Measurements from ENCODE around the gene EP400.
A peak's percentile ranks its signal among the peaks of the same experiment; 100 is the strongest.

EP400 gene

GRCh38 chr12:132071040-132071810, 121.5 kb downstream of the EP400 start:
- ChIA-PET CTCF (interaction anchor here (0.6 to 0.7 kb wide), 2 partner anchors 467 to 624 kb away, joined by 3 read pairs; no protein-coding TSS in a partner anchor), POLR2A (no interaction called here)
- H3K4me3 ChIP-seq (ENCODE audit: low read depth, low read length): no peak overlapping the region
- H3K9me3 ChIP-seq (ENCODE audit: control insufficient read depth, insufficient read depth, low read depth, low read length): no peaks in the 10 kb centered on the region
- H3K27ac ChIP-seq (ENCODE audit: extremely low read depth, low read depth, low read length): no peak overlapping the region
- TF ChIP-seq ZFHX2 (tag by site-specific recombination; conservative IDR thresholded peaks at IDR 0.05): peak; percentile 62
- TF ChIP-seq ZBTB44 (tag by site-specific recombination; IDR thresholded peaks at IDR 0.05): no peak
- TF ChIP-seq EGR2 (tag by site-specific recombination; IDR thresholded peaks at IDR 0.05; ENCODE audit: low read depth): peak; percentile 76
- no peaks in the 10 kb centered on the region for H3K4me1 ChIP-seq (ENCODE audit: control insufficient read depth, insufficient read depth, low read length)
- peaks cover 11 to 69% of the 10 kb centered on the region in 2 experiments for H3K36me3 ChIP-seq (ENCODE audit: control insufficient read depth in 2 of 2, insufficient read depth in 1 of 2, low read length in 2 of 2)

- H3K4me1 ChIP-seq (ENCODE audit: control insufficient read depth, insufficient read depth, low read length): no peaks in the 10 kb centered on the region
- CTCF ChIA-PET: interaction anchor here (0.7 kb wide), 1 partner anchor 468 kb away, joined by 3 read pairs; no protein-coding TSS in a partner anchor
- TF ChIP-seq SP3 (tag by site-specific recombination; IDR thresholded peaks at IDR 0.05) (no peak), ZNF529 (tag by site-specific recombination; IDR thresholded peaks at IDR 0.05; ENCODE audit: insufficient replicate concordance) (no peak), EGR2 (tag by site-specific recombination; IDR thresholded peaks at IDR 0.05; ENCODE audit: low read depth) (peak; percentile 2; the same call in 1 of the 2 replicates)
- no peaks in the 10 kb centered on the region for H3K9me3 ChIP-seq (ENCODE audit: control insufficient read depth, insufficient read depth, low read depth, low read length)
- H3K36me3 ChIP-seq (ENCODE audit: control insufficient read depth in 2 of 2, insufficient read depth in 1 of 2, low read length in 2 of 2): peaks cover 11 to 69% of the 10 kb centered on the region in 2 experiments
- no peak overlapping the region for H3K27ac ChIP-seq (ENCODE audit: extremely low read depth, low read depth, low read length)
- POLR2A ChIA-PET: no interaction called here
- no peak overlapping the region for H3K4me3 ChIP-seq (ENCODE audit: low read depth, low read length)
Observed at GRCh38 chr12:132071830-132072384, 122.2 kb downstream of the EP400 start.

DNA sequence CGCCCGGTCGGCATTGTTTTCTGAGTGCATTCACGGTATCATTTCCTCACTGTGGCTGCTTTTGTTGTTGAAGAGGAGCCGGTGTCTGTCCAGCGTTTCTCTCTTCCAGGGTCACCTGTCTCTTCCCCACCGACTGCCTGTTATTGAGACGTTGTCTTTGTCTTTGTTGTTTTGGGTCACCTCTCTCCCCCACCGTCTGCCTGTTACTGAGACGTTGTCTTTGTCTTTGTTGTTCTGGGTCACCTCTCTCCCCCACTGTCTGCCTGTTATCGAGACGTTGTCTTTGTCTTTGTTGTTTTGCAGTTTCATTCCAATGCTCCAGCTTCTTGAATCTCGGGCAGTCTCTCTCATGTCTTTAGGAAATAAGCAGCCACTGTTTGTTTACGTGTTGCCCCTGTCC, 124.5 kb downstream of the EP400 start:
- CTCF ChIA-PET: interaction anchor here (0.7 kb wide), 1 partner anchor 341 kb away, joined by 3 read pairs; no protein-coding TSS in a partner anchor
- Histone ChIP-seq H3K36me3 (ENCODE audit: control insufficient read depth in 2 of 2, insufficient read depth in 1 of 2, low read length in 2 of 2) (peaks cover 14 to 68% of the 10 kb centered on the region in 2 experiments), H3K4me3 (ENCODE audit: low read depth, low read length) (no peak overlapping the region), H3K27ac (ENCODE audit: extremely low read depth, low read depth, low read length) (no peak overlapping the region), H3K9me3 (ENCODE audit: control insufficient read depth, insufficient read depth, low read depth, low read length) (no peaks in the 10 kb centered on the region), H3K4me1 (ENCODE audit: control insufficient read depth, insufficient read depth, low read length) (no peaks in the 10 kb centered on the region)
- POLR2A ChIA-PET: no interaction called here
- no peak for TF ChIP-seq ZNF138 (tag by site-specific recombination; IDR thresholded peaks at IDR 0.05; ENCODE audit: borderline replicate concordance)
- TF ChIP-seq ZNF146 (tag by site-specific recombination; IDR thresholded peaks at IDR 0.05): no peak
- TF ChIP-seq SCRT1 (tag by site-specific recombination; IDR thresholded peaks at IDR 0.05; ENCODE audit: borderline replicate concordance): no peak

DNA sequence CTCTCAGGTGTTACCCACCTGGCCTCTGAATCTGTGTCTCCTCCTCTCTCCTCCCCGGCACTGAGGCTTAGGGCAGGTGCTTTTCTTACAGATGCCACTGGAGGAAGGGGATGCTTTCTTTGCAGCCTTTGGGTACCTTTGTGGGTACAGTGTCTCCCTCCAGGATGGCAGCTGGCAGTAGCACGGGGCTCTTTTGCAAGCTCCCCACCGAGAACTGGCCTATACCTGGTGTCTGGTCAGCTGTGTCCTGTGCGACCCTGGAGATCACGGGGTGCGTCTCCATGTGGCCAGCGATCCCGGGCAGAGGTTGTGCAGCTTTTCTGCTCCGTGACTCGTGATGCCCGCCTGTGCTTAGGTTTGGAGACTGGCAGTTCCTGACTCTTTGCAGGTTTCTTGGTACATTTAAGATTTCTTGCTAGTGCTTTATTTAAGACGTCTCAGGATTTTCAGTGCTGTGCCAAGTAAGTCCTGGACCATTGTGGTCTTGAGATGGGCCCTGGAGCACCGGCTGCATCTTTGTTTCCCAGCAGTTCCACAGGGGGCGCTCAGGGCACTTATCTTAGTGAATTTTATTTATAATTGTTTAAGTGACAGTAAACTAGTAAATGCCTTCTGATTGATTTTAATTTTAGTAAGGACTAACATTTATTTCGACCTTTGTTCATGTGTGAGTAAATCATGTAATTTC, 125.4 kb downstream of the EP400 start:
- TF ChIP-seq, protein P1, sequence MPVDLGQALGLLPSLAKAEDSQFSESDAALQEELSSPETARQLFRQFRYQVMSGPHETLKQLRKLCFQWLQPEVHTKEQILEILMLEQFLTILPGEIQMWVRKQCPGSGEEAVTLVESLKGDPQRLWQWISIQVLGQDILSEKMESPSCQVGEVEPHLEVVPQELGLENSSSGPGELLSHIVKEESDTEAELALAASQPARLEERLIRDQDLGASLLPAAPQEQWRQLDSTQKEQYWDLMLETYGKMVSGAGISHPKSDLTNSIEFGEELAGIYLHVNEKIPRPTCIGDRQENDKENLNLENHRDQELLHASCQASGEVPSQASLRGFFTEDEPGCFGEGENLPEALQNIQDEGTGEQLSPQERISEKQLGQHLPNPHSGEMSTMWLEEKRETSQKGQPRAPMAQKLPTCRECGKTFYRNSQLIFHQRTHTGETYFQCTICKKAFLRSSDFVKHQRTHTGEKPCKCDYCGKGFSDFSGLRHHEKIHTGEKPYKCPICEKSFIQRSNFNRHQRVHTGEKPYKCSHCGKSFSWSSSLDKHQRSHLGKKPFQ (tag by site-specific recombination; IDR thresholded peaks at IDR 0.05): no peak
- TF ChIP-seq ZNF366 (tag by site-specific recombination; conservative IDR thresholded peaks at IDR 0.05): no peak
- no peak for TF ChIP-seq GLI4 (tag by site-specific recombination; IDR thresholded peaks at IDR 0.05)
- no peak for TF ChIP-seq ZNF274 (IDR thresholded peaks at IDR 0.05; ENCODE audit: low read length)
- no peak for TF ChIP-seq ZNF274 (tag by site-specific recombination; IDR thresholded peaks at IDR 0.05; ENCODE audit: borderline replicate concordance)
- TF ChIP-seq ZNF146 (tag by site-specific recombination; IDR thresholded peaks at IDR 0.05): no peak
- no peak for TF ChIP-seq ZNF292 (tag by site-specific recombination; IDR thresholded peaks at IDR 0.05; ENCODE audit: borderline replicate concordance, low read depth)
- TF ChIP-seq ZNF521 (tag by site-specific recombination; IDR thresholded peaks at IDR 0.05): no peak
- TF ChIP-seq REST (tag by site-specific recombination; IDR thresholded peaks at IDR 0.05): no peak
- TF ChIP-seq ZNF202 (tag by site-specific recombination; IDR thresholded peaks at IDR 0.05; ENCODE audit: borderline replicate concordance): no peak
- Histone ChIP-seq H3K27ac (ENCODE audit: extremely low read depth, low read depth, low read length) (no peak overlapping the region), H3K4me1 (ENCODE audit: control insufficient read depth, insufficient read depth, low read length) (no peaks in the 10 kb centered on the region), H3K36me3 (ENCODE audit: control insufficient read depth in 2 of 2, insufficient read depth in 1 of 2, low read length in 2 of 2) (peaks cover 14 to 61% of the 10 kb centered on the region in 2 experiments), H3K9me3 (ENCODE audit: control insufficient read depth, insufficient read depth, low read depth, low read length) (no peaks in the 10 kb centered on the region), H3K4me3 (ENCODE audit: low read depth, low read length) (no peak overlapping the region)
- CTCF ChIA-PET: interaction anchor here (0.6 to 0.7 kb wide), 2 partner anchors 337 to 340 kb away, joined by 3 to 6 read pairs; no protein-coding TSS in a partner anchor
- POLR2A ChIA-PET: no interaction called here
